NB4 (cell line): ENCODE data around the gene SELPLG.

ENCODE experiments used
- DNase-seq: peaks from one replicate; pipeline ENCODE4 v3.0.0; 2010; ENCODE audit warnings: low read depth
- H3K4me3 ChIP-seq: one replicate; pipeline ENCODE4 v1.5.1; 2011; ENCODE audit warnings: mild to moderate bottlenecking, low read depth, low read length, moderate library complexity
- CTCF ChIP-seq: IDR thresholded peaks from one replicate; pipeline ENCODE4 v1.5.1; 2012; ENCODE audit warnings: low read depth, low read length
- MAX ChIP-seq: IDR thresholded peaks from 2 replicates; pipeline ENCODE4 v1.6.1; 2011; ENCODE audit warnings: low read depth, low read length
- MYC ChIP-seq: IDR thresholded peaks from 2 replicates; pipeline ENCODE4 v1.6.1; 2011; ENCODE audit warnings: low read depth, low read length
- POLR2A ChIP-seq: IDR thresholded peaks from 2 replicates; pipeline ENCODE4 v1.6.1; 2011; ENCODE audit warnings: mild to moderate bottlenecking; ENCODE audit not compliant: insufficient read length; ENCODE audit errors: extremely low read depth

Gene SELPLG

GRCh38 chr12:108583991-108584390, 49.7 kb downstream of the SELPLG start:
- no peak overlapping the region for H3K4me3 ChIP-seq
- no peak for DNase-seq
- TF ChIP-seq MAX (no peak), MYC (no peak), POLR2A (no peak), CTCF (no peak)

- TF ChIP-seq MYC (no peak), CTCF (no peak), MAX (no peak), POLR2A (no peak)
- DNase-seq, result no peak
- no peak overlapping the region for H3K4me3 ChIP-seq
Measured at GRCh38 chr12:108582978-108583770, 50.5 kb downstream of the SELPLG start.

- H3K4me3 ChIP-seq, result no peak overlapping the region
- no peak for DNase-seq
- TF ChIP-seq CTCF (no peak), MYC (no peak), POLR2A (no peak), MAX (no peak)
Measured at GRCh38 chr12:108582509-108582908, 51.2 kb downstream of the SELPLG start.

- DNase-seq, result no peak
- H3K4me3 ChIP-seq, result no peak overlapping the region
- no peak for TF ChIP-seq MYC
- TF ChIP-seq CTCF, result no peak
- TF ChIP-seq MAX, result no peak
- no peak for TF ChIP-seq POLR2A
Measured at GRCh38 chr12:108581311-108582227, 52.1 kb downstream of the SELPLG start.

GRCh38 chr12:108580531-108580930, 53.2 kb downstream of the SELPLG start:
- H3K4me3 ChIP-seq, result no peak overlapping the region
- no peak for DNase-seq
- TF ChIP-seq CTCF, result no peak
- no peak for TF ChIP-seq POLR2A
- TF ChIP-seq MYC, result no peak
- no peak for TF ChIP-seq MAX
